HepG2 (cell line): ENCODE measurements around the gene RTEL1. TPM values are rescaled to one million over a fixed set of nuclear protein-coding genes. Genes with fewer than 3 reads are reported as not detected.

Source experiments
- GABPA ChIP-seq, 2 experiments: IDR thresholded peaks; 2 replicates each; pipeline ENCODE4 v1.6.1; 2011 to 2016; ENCODE audit warnings: low read depth in 2 of 2, low read length in 1 of 2, missing biosample characterization in 1 of 2, missing genetic modification characterization in 1 of 2
- GATAD2A ChIP-seq: IDR thresholded peaks from 2 replicates; pipeline ENCODE4 v1.6.1; 2016
- HOXA3 ChIP-seq: sonication (generic); formaldehyde crosslinking; IDR thresholded peaks from 2 replicates; pipeline ENCODE4 v1.5.0; 2020; ENCODE audit warnings: missing genetic modification reagents
- JUND ChIP-seq: sonication (generic); formaldehyde crosslinking; IDR thresholded peaks from 2 replicates; pipeline ENCODE4 v1.8.0; 2022; ENCODE audit warnings: mild to moderate bottlenecking, missing genetic modification reagents
- KDM5B ChIP-seq: sonication (generic); formaldehyde crosslinking; IDR thresholded peaks from 2 replicates; pipeline ENCODE4 v1.4.0; 2020; ENCODE audit warnings: missing genetic modification reagents, mild to moderate bottlenecking, borderline replicate concordance
- KLF12 ChIP-seq: sonication (generic); formaldehyde crosslinking; IDR thresholded peaks from 2 replicates; pipeline ENCODE4 v1.4.0; 2020; ENCODE audit warnings: missing genetic modification reagents, borderline replicate concordance
- MTF2 ChIP-seq: sonication (generic); formaldehyde crosslinking; IDR thresholded peaks from 2 replicates; pipeline ENCODE4 v1.5.0; 2020; ENCODE audit warnings: missing genetic modification reagents, borderline replicate concordance
- NFRKB ChIP-seq: fragments of 450-650 bp; IDR thresholded peaks from 2 replicates; pipeline ENCODE4 v1.6.1; 2017
- PHF5A ChIP-seq: IDR thresholded peaks from one replicate; pipeline ENCODE4 v1.6.1; 2018; ENCODE audit warnings: low read depth, missing genetic modification reagents; ENCODE audit not compliant: unreplicated experiment
- POLR2A ChIP-seq, 2 experiments: IDR thresholded peaks; 2 replicates each; pipeline ENCODE4 v1.6.1; 2011; ENCODE audit warnings: low read depth in 2 of 2, low read length in 2 of 2, mild to moderate bottlenecking in 1 of 2, moderate library complexity in 1 of 2; ENCODE audit not compliant: insufficient read depth in 1 of 2
- RARA ChIP-seq: IDR thresholded peaks from 2 replicates; pipeline ENCODE4 v1.6.1; 2016; ENCODE audit warnings: missing genetic modification reagents, missing compliant biosample characterization
- SRY ChIP-seq: sonication (generic); formaldehyde crosslinking; IDR thresholded peaks from 2 replicates; pipeline ENCODE4 v1.8.0; 2022; ENCODE audit warnings: mild to moderate bottlenecking, missing genetic modification reagents
- STAG1 ChIP-seq: sonication (generic); formaldehyde crosslinking; IDR thresholded peaks from 2 replicates; pipeline ENCODE4 v1.4.0; 2020; ENCODE audit warnings: missing genetic modification reagents
- ZBTB38 ChIP-seq: sonication (generic); formaldehyde crosslinking; IDR thresholded peaks from 2 replicates; pipeline ENCODE4 v1.5.1; 2020; ENCODE audit warnings: mild to moderate bottlenecking, missing genetic modification reagents
- ZEB1 ChIP-seq: IDR thresholded peaks from 2 replicates; pipeline ENCODE4 v1.6.1; 2012; ENCODE audit warnings: mild to moderate bottlenecking, low read depth, inconsistent platforms; ENCODE audit not compliant: insufficient replicate concordance
- ZNF160 ChIP-seq: sonication (generic); formaldehyde crosslinking; IDR thresholded peaks from 2 replicates; pipeline ENCODE4 v1.8.0; 2022; ENCODE audit warnings: mild to moderate bottlenecking, inconsistent platforms, missing genetic modification reagents
- ZNF510 ChIP-seq: sonication (generic); formaldehyde crosslinking; IDR thresholded peaks from 2 replicates; pipeline ENCODE4 v1.4.0; 2020; ENCODE audit warnings: low read depth, mild to moderate bottlenecking, missing genetic modification reagents
- ZNF776 ChIP-seq: sonication (generic); formaldehyde crosslinking; IDR thresholded peaks from 2 replicates; pipeline ENCODE4 v1.4.0; 2020; ENCODE audit warnings: mild to moderate bottlenecking, missing genetic modification reagents
- ZNF790 ChIP-seq: sonication (generic); formaldehyde crosslinking; IDR thresholded peaks from 2 replicates; pipeline ENCODE4 v1.8.0; 2022; ENCODE audit warnings: missing genetic modification reagents, mild to moderate bottlenecking, borderline replicate concordance
- polyA plus RNA-seq, 8 experiments: library from polyadenylated mRNA; depleted of rRNA in 3 of 8; stranded (reverse) in 7 of 8; unstranded in 1 of 8; fragments of >200 nt; fragmentation: Illumina TruSeq in 4 of 8; extraction: Trizol in 4 of 8; gene quantifications; 2 replicates each; pipeline versions ENCODE4 v1.2.1 to v1.2.3, GENCODE V29; 2011 to 2016; ENCODE audit warnings: low read depth in 4 of 8, missing spikeins in 1 of 8, mixed read lengths in 1 of 8; ENCODE audit not compliant: insufficient read depth in 1 of 8
- total RNA-seq, 5 experiments: library from RNA; depleted of rRNA; stranded (reverse); fragments of >200 nt; fragmentation: Illumina TruSeq; extraction: Trizol; gene quantifications; 2 replicates each; pipeline ENCODE4 v1.2.3, GENCODE V29; 2016; ENCODE audit warnings: low read depth in 1 of 5
- TF ChIP-seq, protein P1 (sequence below): sonication (generic); formaldehyde crosslinking; conservative IDR thresholded peaks from 2 replicates; pipeline ENCODE4 v1.4.0; 2020; ENCODE audit warnings: missing genetic modification reagents
- TF ChIP-seq, protein P2 (sequence below): sonication (generic); formaldehyde crosslinking; IDR thresholded peaks from 2 replicates; pipeline ENCODE4 v1.8.1; 2023; ENCODE audit warnings: mild to moderate bottlenecking, missing genetic modification reagents
- TF ChIP-seq, protein P3 (sequence below): sonication (generic); formaldehyde crosslinking; IDR thresholded peaks from 2 replicates; pipeline ENCODE4 v1.4.0; 2020; ENCODE audit warnings: missing genetic modification reagents, borderline replicate concordance
- TF ChIP-seq, protein P4 (sequence below): sonication (generic); formaldehyde crosslinking; IDR thresholded peaks from 2 replicates; pipeline ENCODE4 v1.5.1; 2020; ENCODE audit warnings: missing genetic modification reagents, mild to moderate bottlenecking, borderline replicate concordance

The RTEL1 gene
- total and polyA plus RNA-seq, 2 of the 13 experiments (the other 11 are each of a cell fraction or from before 2014, with no cell fraction given) = 21.8 to 36.4 TPM

DNA sequence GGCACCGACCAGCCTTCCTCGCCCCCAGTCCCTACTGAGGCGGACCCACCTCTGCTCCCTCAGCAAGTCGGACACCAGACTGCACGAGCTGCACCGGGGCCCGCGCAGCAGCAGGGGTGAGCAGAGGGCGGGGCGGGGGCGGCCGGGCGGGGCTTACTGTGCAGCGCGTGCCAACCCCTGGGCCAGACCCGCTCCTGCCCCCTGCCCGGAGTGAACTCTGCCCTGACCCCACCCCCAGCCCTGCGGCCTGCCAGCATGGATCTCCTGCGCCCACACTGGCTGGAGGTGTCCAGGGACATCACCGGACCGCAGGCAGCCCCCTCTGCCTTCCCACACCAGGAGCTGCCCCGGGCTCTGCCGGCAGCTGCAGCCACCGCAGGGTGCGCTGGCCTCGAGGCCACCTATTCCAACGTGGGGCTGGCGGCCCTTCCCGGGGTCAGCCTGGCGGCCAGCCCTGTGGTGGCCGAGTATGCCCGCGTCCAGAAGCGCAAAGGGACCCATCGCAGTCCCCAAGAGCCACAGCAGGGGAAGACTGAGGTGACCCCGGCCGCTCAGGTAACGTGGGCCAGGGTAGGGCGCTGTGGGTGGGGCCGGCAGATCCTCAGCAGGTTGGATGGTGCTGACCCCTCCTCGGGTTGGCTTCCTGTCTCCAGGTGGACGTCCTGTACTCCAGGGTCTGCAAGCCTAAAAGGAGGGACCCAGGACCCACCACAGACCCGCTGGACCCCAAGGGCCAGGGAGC lies 80.0 kb downstream of the RTEL1 start (continued):
- TF ChIP-seq, protein P1, sequence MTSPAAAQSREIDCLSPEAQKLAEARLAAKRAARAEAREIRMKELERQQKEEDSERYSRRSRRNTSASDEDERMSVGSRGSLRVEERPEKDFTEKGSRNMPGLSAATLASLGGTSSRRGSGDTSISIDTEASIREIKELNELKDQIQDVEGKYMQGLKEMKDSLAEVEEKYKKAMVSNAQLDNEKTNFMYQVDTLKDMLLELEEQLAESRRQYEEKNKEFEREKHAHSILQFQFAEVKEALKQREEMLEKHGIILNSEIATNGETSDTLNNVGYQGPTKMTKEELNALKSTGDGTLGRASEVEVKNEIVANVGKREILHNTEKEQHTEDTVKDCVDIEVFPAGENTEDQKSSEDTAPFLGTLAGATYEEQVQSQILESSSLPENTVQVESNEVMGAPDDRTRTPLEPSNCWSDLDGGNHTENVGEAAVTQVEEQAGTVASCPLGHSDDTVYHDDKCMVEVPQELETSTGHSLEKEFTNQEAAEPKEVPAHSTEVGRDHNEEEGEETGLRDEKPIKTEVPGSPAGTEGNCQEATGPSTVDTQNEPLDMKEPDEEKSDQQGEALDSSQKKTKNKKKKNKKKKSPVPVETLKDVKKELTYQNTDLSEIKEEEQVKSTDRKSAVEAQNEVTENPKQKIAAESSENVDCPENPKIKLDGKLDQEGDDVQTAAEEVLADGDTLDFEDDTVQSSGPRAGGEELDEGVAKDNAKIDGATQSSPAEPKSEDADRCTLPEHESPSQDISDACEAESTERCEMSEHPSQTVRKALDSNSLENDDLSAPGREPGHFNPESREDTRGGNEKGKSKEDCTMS (CRISPR knock-in tag) = peak; percentile 46; the same call in 1 of the 2 replicates
- no peak for TF ChIP-seq GABPA (IDR thresholded peaks at IDR 0.05; ENCODE audit: low read depth, low read length)
- peak; percentile 46; the same call in 1 of the 2 replicates for TF ChIP-seq GABPA (CRISPR knock-in tag; IDR thresholded peaks at IDR 0.05; ENCODE audit: low read depth)
- TF ChIP-seq ZNF790 (CRISPR knock-in tag) = peak; percentile 54; the same call in 1 of the 2 replicates
- peak; percentile 48 for TF ChIP-seq PHF5A
- TF ChIP-seq SRY (CRISPR knock-in tag) = peak; percentile 36; the same call in 1 of the 2 replicates
- peak; percentile 73 for TF ChIP-seq MTF2 (CRISPR knock-in tag)
- peak; percentile 83; the same call in 1 of the 2 replicates for TF ChIP-seq ZNF510 (CRISPR knock-in tag)
- peak; percentile 54 for TF ChIP-seq ZBTB38 (CRISPR knock-in tag)
- TF ChIP-seq ZEB1 = peak; percentile 13
- TF ChIP-seq ZNF160 (CRISPR knock-in tag) = peak; percentile 38
- TF ChIP-seq POLR2A (IDR thresholded peaks at IDR 0.05; ENCODE audit: insufficient read depth in 1 of 2, low read depth in 2 of 2, low read length in 2 of 2) = peak in 1 of 2 experiments; percentile 93; a peak in 2 of 4 replicates
- peak; percentile 83 for TF ChIP-seq GATAD2A (CRISPR knock-in tag)
- TF ChIP-seq NFRKB = no peak
- peak; percentile 45; the same call in 1 of the 2 replicates for TF ChIP-seq JUND
- peak; percentile 90; the same call in 1 of the 2 replicates for TF ChIP-seq ZNF776 (CRISPR knock-in tag)
- TF ChIP-seq, protein P2, sequence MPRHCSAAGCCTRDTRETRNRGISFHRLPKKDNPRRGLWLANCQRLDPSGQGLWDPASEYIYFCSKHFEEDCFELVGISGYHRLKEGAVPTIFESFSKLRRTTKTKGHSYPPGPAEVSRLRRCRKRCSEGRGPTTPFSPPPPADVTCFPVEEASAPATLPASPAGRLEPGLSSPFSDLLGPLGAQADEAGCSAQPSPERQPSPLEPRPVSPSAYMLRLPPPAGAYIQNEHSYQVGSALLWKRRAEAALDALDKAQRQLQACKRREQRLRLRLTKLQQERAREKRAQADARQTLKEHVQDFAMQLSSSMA (CRISPR knock-in tag) = peak; percentile 72; the same call in 1 of the 2 replicates
- TF ChIP-seq KLF12 (CRISPR knock-in tag) = peak; percentile 63; the same call in 1 of the 2 replicates
- TF ChIP-seq, protein P3, sequence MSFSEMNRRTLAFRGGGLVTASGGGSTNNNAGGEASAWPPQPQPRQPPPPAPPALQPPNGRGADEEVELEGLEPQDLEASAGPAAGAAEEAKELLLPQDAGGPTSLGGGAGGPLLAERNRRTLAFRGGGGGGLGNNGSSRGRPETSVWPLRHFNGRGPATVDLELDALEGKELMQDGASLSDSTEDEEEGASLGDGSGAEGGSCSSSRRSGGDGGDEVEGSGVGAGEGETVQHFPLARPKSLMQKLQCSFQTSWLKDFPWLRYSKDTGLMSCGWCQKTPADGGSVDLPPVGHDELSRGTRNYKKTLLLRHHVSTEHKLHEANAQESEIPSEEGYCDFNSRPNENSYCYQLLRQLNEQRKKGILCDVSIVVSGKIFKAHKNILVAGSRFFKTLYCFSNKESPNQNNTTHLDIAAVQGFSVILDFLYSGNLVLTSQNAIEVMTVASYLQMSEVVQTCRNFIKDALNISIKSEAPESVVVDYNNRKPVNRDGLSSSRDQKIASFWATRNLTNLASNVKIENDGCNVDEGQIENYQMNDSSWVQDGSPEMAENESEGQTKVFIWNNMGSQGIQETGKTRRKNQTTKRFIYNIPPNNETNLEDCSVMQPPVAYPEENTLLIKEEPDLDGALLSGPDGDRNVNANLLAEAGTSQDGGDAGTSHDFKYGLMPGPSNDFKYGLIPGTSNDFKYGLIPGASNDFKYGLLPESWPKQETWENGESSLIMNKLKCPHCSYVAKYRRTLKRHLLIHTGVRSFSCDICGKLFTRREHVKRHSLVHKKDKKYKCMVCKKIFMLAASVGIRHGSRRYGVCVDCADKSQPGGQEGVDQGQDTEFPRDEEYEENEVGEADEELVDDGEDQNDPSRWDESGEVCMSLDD (CRISPR knock-in tag) = peak; percentile 88
- TF ChIP-seq RARA (CRISPR knock-in tag) = peak; percentile 94
- peak; percentile 95 for TF ChIP-seq KDM5B
- TF ChIP-seq, protein P4, sequence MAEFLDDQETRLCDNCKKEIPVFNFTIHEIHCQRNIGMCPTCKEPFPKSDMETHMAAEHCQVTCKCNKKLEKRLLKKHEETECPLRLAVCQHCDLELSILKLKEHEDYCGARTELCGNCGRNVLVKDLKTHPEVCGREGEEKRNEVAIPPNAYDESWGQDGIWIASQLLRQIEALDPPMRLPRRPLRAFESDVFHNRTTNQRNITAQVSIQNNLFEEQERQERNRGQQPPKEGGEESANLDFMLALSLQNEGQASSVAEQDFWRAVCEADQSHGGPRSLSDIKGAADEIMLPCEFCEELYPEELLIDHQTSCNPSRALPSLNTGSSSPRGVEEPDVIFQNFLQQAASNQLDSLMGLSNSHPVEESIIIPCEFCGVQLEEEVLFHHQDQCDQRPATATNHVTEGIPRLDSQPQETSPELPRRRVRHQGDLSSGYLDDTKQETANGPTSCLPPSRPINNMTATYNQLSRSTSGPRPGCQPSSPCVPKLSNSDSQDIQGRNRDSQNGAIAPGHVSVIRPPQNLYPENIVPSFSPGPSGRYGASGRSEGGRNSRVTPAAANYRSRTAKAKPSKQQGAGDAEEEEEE (CRISPR knock-in tag) = peak; percentile 11; the same call in 1 of the 2 replicates
- TF ChIP-seq HOXA3 = peak; percentile 82
- peak; percentile 41; the same call in 1 of the 2 replicates for TF ChIP-seq STAG1
